GM12892 (cell line): ENCODE data around the gene PRKCQ.

Experiments used
- POLR2A ChIP-seq: IDR thresholded peaks from 2 replicates; pipeline ENCODE4 v1.6.1; 2011; ENCODE audit warnings: low read depth, low read length, control low read depth
- POLR2AphosphoS5 ChIP-seq: IDR thresholded peaks from 2 replicates; pipeline ENCODE4 v1.6.1; 2011; ENCODE audit warnings: low read depth, low read length, control low read depth
- TAF1 ChIP-seq: IDR thresholded peaks from 2 replicates; pipeline ENCODE4 v1.6.1; 2011; ENCODE audit warnings: low read depth, mild to moderate bottlenecking, control low read depth, low read length, borderline replicate concordance

DNA sequence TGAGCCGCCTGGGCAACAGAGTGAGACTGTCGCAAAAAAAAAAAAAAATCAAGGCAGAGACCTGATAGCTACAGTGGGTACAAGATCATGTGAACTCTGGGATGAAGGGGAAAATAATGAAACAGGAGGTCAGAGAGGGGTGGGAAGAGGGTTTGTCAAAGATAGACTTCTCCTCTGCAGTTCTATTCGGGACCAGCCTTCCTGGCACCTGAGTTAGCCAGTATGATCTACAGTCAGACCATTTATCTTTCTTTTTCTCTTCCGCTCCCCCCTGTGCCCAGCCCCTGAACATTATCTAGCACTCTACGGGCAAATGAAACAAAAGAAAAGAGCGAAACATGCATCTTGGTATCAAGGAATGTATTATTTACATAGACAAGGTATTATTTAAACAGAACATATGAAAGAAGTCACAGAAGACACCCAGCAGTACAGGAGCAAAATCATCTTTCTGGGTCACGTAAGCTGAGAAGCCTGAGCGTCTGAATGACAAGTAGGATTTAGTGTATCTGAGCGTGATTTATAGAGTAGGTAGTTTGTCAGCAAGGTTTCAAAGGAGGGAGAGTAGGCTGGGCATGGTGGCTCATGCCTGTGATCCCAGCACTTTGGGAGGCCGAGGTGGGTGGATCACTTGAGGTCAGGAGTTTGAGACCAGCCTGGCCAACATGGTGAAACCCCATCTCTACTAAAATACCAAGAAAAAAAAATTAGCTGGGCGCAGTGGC lies 109.0 kb downstream of the PRKCQ start:
- no peak for TF ChIP-seq POLR2A
- TF ChIP-seq POLR2AphosphoS5, result no peak
- no peak for TF ChIP-seq TAF1
